HCT116 (cell line): Measurements from ENCODE around the gene CTRL. TPM values are rescaled to one million over a fixed set of nuclear protein-coding genes. Genes with fewer than 3 reads are reported as not detected.

Source experiments
- ATAC-seq: fragments of 200-7000 bp; cut with Tn5 transposase; 2 replicates; pipeline ENCODE4 v1.9.1; 2020; ENCODE audit warnings: mild to moderate bottlenecking, moderate library complexity
- BruUV-seq: library from RNA; stranded (reverse); fragments of 400-500 nt; replicated peaks from 2 replicates; lab custom pipeline; 2021; lab: Mats Ljungman, UMichigan
- CTCF ChIA-PET: fragments of 300-600 bp; sonication (Branson Sonifier 250); formaldehyde crosslinking; loops from one replicate; lab custom pipeline; 2021; ENCODE audit warnings: antibody characterized with exemption; lab: Charles Lee
- POLR2A ChIA-PET: fragments of 300-600, 350-600 bp; sonication (Branson Sonifier 250); formaldehyde crosslinking; loops from one replicate; lab custom pipeline; 2021; ENCODE audit warnings: antibody characterized with exemption; lab: Charles Lee
- RAD21 ChIA-PET, 2 experiments: fragments of 300-600 bp; sonication (Branson Sonifier 250); formaldehyde crosslinking; loops; one replicate each; lab custom pipeline; 2023; ENCODE audit warnings: low total read pairs in 2 of 2; ENCODE audit not compliant: uncharacterized antibody in 2 of 2, unreplicated experiment in 2 of 2, low non-redundant PET in 1 of 2; lab: Charles Lee
- DNase-seq: peaks from one replicate; pipeline ENCODE4 v3.0.0-alpha.2; 2010; ENCODE audit warnings: low read depth, low spot score
- H2AFZ ChIP-seq: fragments of 200-600 bp; shearing (Covaris generic), sonication (generic); 2 replicates; pipeline ENCODE4 v1.6.1; 2017; ENCODE audit warnings: low read depth, mixed run types, mixed read lengths, antibody characterized with exemption, low read length; ENCODE audit not compliant: poor library complexity, severe bottlenecking
- H3K27ac ChIP-seq: 2 replicates; pipeline ENCODE4 v1.5.1; 2012; ENCODE audit warnings: low read depth, low read length
- H3K27me3 ChIP-seq: fragments of 200-600 bp; sonication (generic); 2 replicates; pipeline ENCODE4 v1.6.1; 2016; ENCODE audit warnings: mixed run types, low read length, mixed read lengths; ENCODE audit not compliant: insufficient read depth
- H3K36me3 ChIP-seq, 2 experiments: fragments of 200-500 bp in 1 of 2; fragments of 200-600 bp in 1 of 2; sonication (Bioruptor generic) in 1 of 2; sonication (generic) in 1 of 2; 2 replicates each; pipeline versions ENCODE4 v1.5.1 to v1.6.1; 2014 to 2016; ENCODE audit warnings: low read length in 2 of 2, inconsistent platforms in 1 of 2, mixed read lengths in 1 of 2, mixed run types in 1 of 2; ENCODE audit not compliant: insufficient read depth in 2 of 2, control insufficient read depth in 1 of 2
- H3K4me1 ChIP-seq, 2 experiments: fragments of 200-600 bp in 1 of 2; sonication (generic) in 1 of 2; 2 replicates each; pipeline versions ENCODE4 v1.5.1 to v1.6.1; 2012 to 2017; ENCODE audit warnings: low read length in 2 of 2, inconsistent platforms in 1 of 2, mild to moderate bottlenecking in 1 of 2, mixed read lengths in 1 of 2, mixed run types in 1 of 2, moderate library complexity in 1 of 2; ENCODE audit not compliant: insufficient read depth in 2 of 2, control insufficient read depth in 1 of 2
- H3K4me2 ChIP-seq: fragments of 200-600 bp; sonication (generic); 2 replicates; pipeline ENCODE4 v1.6.1; 2017; ENCODE audit warnings: mixed run types, low read length, mixed read lengths
- H3K4me3 ChIP-seq, 2 experiments: fragments of 200-600 bp in 1 of 2; sonication (generic) in 1 of 2; replicated peaks in 1 of 2; 2 replicates each; pipeline ENCODE4 v1.5.1; 2011 to 2016; ENCODE audit warnings: low read length in 2 of 2, control low read depth in 1 of 2, low read depth in 1 of 2, mild to moderate bottlenecking in 1 of 2, mixed read lengths in 1 of 2, mixed run types in 1 of 2
- H3K79me2 ChIP-seq: fragments of 200-600 bp; sonication (generic); 2 replicates; pipeline ENCODE4 v1.6.1; 2017; ENCODE audit warnings: mild to moderate bottlenecking, mixed run types, low read length, moderate library complexity, mixed read lengths; ENCODE audit not compliant: insufficient read depth
- H3K9ac ChIP-seq: fragments of 200-600 bp; sonication (generic); 2 replicates; pipeline ENCODE4 v1.6.1; 2016; ENCODE audit warnings: low read length, mixed read lengths
- H3K9me2 ChIP-seq: fragments of 200-600 bp; sonication (generic), shearing (Covaris generic); 2 replicates; pipeline ENCODE4 v1.6.1; 2017; ENCODE audit warnings: mixed run types, mild to moderate bottlenecking, moderate library complexity; ENCODE audit not compliant: insufficient read depth
- H3K9me3 ChIP-seq, 2 experiments: fragments of 200-500 bp in 1 of 2; fragments of 200-600 bp in 1 of 2; sonication (Bioruptor generic) in 1 of 2; sonication (generic) in 1 of 2; 2 replicates each; pipeline ENCODE4 v1.6.1; 2014 to 2017; ENCODE audit warnings: low read length in 2 of 2, mixed read lengths in 2 of 2, inconsistent platforms in 1 of 2, low read depth in 1 of 2, mild to moderate bottlenecking in 1 of 2, mixed run types in 1 of 2, moderate library complexity in 1 of 2; ENCODE audit not compliant: control insufficient read depth in 1 of 2, insufficient read depth in 1 of 2
- H4K20me1 ChIP-seq: fragments of 200-600 bp; sonication (generic), shearing (Covaris generic); 2 replicates; pipeline ENCODE4 v1.6.1; 2017; ENCODE audit warnings: mixed run types, mild to moderate bottlenecking, moderate library complexity; ENCODE audit not compliant: insufficient read depth
- CBX3 ChIP-seq: IDR thresholded peaks from 2 replicates; pipeline ENCODE4 v1.6.1; 2012; ENCODE audit warnings: low read depth
- CEBPB ChIP-seq: IDR thresholded peaks from 2 replicates; pipeline ENCODE4 v1.6.1; 2012; ENCODE audit warnings: low read depth
- EGR1 ChIP-seq: IDR thresholded peaks from 2 replicates; pipeline ENCODE4 v1.6.1; 2012; ENCODE audit warnings: low read depth
- ELF1 ChIP-seq: IDR thresholded peaks from 2 replicates; pipeline ENCODE4 v1.6.1; 2012; ENCODE audit warnings: low read depth, borderline replicate concordance
- EZH2phosphoT487 ChIP-seq: fragments of 200-600 bp; IDR thresholded peaks from 2 replicates; pipeline ENCODE4 v1.6.1; 2018; ENCODE audit warnings: antibody characterized with exemption, borderline replicate concordance
- FOSL1 ChIP-seq: IDR thresholded peaks from 2 replicates; pipeline ENCODE4 v1.6.1; 2012; ENCODE audit warnings: low read depth
- JUND ChIP-seq: IDR thresholded peaks from 2 replicates; pipeline ENCODE4 v1.6.1; 2012
- POLR2A ChIP-seq: IDR thresholded peaks from 2 replicates; pipeline ENCODE4 v1.7.0; 2011; ENCODE audit warnings: borderline replicate concordance; ENCODE audit not compliant: insufficient read depth, insufficient read length; ENCODE audit errors: extremely low read depth
- POLR2AphosphoS5 ChIP-seq: IDR thresholded peaks from 2 replicates; pipeline ENCODE4 v1.6.1; 2011; ENCODE audit warnings: mild to moderate bottlenecking, low read depth, low read length, moderate library complexity
- RAD21 ChIP-seq: IDR thresholded peaks from 2 replicates; pipeline ENCODE4 v1.6.1; 2012; ENCODE audit warnings: low read depth, mild to moderate bottlenecking
- SIN3A ChIP-seq: IDR thresholded peaks from 2 replicates; pipeline ENCODE4 v1.6.1; 2012; ENCODE audit warnings: low read depth
- SP1 ChIP-seq: IDR thresholded peaks from 2 replicates; pipeline ENCODE4 v1.6.1; 2012; ENCODE audit warnings: low read depth
- SRF ChIP-seq: IDR thresholded peaks from 2 replicates; pipeline ENCODE4 v1.6.1; 2012; ENCODE audit warnings: low read depth
- YY1 ChIP-seq: IDR thresholded peaks from 2 replicates; pipeline ENCODE4 v1.6.1; 2011; ENCODE audit warnings: low read length, low read depth, moderate library complexity, mild to moderate bottlenecking; ENCODE audit not compliant: insufficient replicate concordance; ENCODE audit errors: extremely low read depth
- ZFX ChIP-seq: fragments of 450-650 bp; IDR thresholded peaks from 2 replicates; pipeline ENCODE4 v1.6.1; 2017
- ZNF274 ChIP-seq: fragments of 200-500 bp; sonication (Bioruptor generic); IDR thresholded peaks from 2 replicates; pipeline ENCODE4 v1.6.1; 2014; ENCODE audit warnings: mild to moderate bottlenecking, low read depth, low read length, inconsistent platforms
- intact Hi-C: fragments of 100-400 bp; cut with micrococcal nuclease; formaldehyde crosslinking; loops from 2 replicates; pipeline ENCODE4 v1.10.0; 2022
- total RNA-seq: library from RNA; stranded (reverse); gene quantifications from one replicate; pipeline ENCODE4 v1.2.1, GENCODE V29; 2021; ENCODE audit not compliant: unreplicated experiment
- TF ChIP-seq, protein P1 (sequence below): IDR thresholded peaks from 2 replicates; pipeline ENCODE4 v1.6.1; 2011; ENCODE audit warnings: mild to moderate bottlenecking, low read length, moderate library complexity; ENCODE audit not compliant: insufficient replicate concordance; ENCODE audit errors: extremely low read depth
- TF ChIP-seq, protein P2 (sequence below), 3 experiments: fragments of 200-600 bp in 1 of 3; sonication (generic) in 1 of 3; IDR thresholded peaks in 2 of 3; conservative IDR thresholded peaks in 1 of 3; 2 replicates each; pipeline ENCODE4 v1.5.1; 2012 to 2017; ENCODE audit warnings: low read depth in 2 of 3, low read length in 2 of 3, antibody characterized with exemption in 1 of 3, borderline replicate concordance in 1 of 3, control low read depth in 1 of 3, mild to moderate bottlenecking in 1 of 3, mixed read lengths in 1 of 3, mixed run types in 1 of 3, moderate library complexity in 1 of 3; ENCODE audit not compliant: insufficient read depth in 1 of 3
- TF ChIP-seq, protein P3 (sequence below): IDR thresholded peaks from 2 replicates; pipeline ENCODE4 v1.6.1; 2012
- TF ChIP-seq, protein P4 (sequence below): IDR thresholded peaks from 2 replicates; pipeline ENCODE4 v1.6.1; 2012; ENCODE audit warnings: low read depth

The CTRL gene
- total RNA-seq, 1 experiment from 2014 or later: 3.4 TPM

DNA sequence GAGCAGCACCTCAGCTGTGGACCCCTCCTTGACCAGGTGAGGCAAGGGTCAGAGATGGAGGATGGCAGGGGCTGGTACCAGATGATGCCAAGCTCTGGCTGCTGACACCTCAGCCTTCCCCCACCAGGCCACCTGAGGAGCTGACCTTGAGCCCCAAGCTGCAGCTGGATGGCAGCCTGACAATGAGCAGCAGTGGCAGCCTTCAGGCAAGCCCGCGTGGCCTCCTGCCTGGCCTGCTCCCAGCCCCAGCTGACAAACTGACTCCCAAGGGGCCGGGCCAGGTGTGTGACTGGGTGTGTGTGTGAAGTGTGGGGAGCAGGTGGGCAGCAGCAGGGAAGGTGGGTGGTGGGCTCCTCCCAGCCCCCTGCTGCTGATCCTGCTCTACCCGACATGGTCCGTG is 51.7 kb downstream of the CTRL start:
- CTCF ChIA-PET: no interaction called here
- Histone ChIP-seq H4K20me1 (peaks cover 3% of the 10 kb centered on the region; the same call in 1 of the 2 replicates), H3K9me2 (no peaks in the 10 kb centered on the region), H3K4me1 (no peaks in the 10 kb centered on the region), H3K79me2 (peaks cover 18% of the 10 kb centered on the region), H3K36me3 (peaks cover 46 to 71% of the 10 kb centered on the region in 2 experiments; a peak in 3 of 4 replicates), H3K27me3 (no peaks in the 10 kb centered on the region), H2AFZ (no peak overlapping the region), H3K27ac (no peak overlapping the region), H3K9ac (no peak overlapping the region), H3K9me3 (no peaks in the 10 kb centered on the region), H3K4me3 (no peak overlapping the region), H3K4me2 (no peak overlapping the region)
- TF ChIP-seq CBX3 (no peak), ZNF274 (no peak), YY1 (no peak), CEBPB (no peak), FOSL1 (no peak), POLR2A (no peak), EZH2phosphoT487 (no peak), ZFX (no peak), RAD21 (no peak), POLR2AphosphoS5 (no peak), ELF1 (no peak), JUND (no peak), SIN3A (no peak), SRF (no peak), SP1 (no peak), EGR1 (no peak)
- TF ChIP-seq, protein P1, sequence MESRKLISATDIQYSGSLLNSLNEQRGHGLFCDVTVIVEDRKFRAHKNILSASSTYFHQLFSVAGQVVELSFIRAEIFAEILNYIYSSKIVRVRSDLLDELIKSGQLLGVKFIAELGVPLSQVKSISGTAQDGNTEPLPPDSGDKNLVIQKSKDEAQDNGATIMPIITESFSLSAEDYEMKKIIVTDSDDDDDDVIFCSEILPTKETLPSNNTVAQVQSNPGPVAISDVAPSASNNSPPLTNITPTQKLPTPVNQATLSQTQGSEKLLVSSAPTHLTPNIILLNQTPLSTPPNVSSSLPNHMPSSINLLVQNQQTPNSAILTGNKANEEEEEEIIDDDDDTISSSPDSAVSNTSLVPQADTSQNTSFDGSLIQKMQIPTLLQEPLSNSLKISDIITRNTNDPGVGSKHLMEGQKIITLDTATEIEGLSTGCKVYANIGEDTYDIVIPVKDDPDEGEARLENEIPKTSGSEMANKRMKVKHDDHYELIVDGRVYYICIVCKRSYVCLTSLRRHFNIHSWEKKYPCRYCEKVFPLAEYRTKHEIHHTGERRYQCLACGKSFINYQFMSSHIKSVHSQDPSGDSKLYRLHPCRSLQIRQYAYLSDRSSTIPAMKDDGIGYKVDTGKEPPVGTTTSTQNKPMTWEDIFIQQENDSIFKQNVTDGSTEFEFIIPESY: no peak
- TF ChIP-seq, protein P2, sequence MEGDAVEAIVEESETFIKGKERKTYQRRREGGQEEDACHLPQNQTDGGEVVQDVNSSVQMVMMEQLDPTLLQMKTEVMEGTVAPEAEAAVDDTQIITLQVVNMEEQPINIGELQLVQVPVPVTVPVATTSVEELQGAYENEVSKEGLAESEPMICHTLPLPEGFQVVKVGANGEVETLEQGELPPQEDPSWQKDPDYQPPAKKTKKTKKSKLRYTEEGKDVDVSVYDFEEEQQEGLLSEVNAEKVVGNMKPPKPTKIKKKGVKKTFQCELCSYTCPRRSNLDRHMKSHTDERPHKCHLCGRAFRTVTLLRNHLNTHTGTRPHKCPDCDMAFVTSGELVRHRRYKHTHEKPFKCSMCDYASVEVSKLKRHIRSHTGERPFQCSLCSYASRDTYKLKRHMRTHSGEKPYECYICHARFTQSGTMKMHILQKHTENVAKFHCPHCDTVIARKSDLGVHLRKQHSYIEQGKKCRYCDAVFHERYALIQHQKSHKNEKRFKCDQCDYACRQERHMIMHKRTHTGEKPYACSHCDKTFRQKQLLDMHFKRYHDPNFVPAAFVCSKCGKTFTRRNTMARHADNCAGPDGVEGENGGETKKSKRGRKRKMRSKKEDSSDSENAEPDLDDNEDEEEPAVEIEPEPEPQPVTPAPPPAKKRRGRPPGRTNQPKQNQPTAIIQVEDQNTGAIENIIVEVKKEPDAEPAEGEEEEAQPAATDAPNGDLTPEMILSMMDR (IDR thresholded peaks at IDR 0.05 in 2 of 3, conservative IDR thresholded peaks at IDR 0.05 in 1 of 3; ENCODE audit: borderline replicate concordance in 1 of 3, insufficient read depth in 1 of 3, low read depth in 2 of 3, low read length in 2 of 3): no peak
- TF ChIP-seq, protein P3, sequence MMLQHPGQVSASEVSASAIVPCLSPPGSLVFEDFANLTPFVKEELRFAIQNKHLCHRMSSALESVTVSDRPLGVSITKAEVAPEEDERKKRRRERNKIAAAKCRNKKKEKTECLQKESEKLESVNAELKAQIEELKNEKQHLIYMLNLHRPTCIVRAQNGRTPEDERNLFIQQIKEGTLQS: no peak
- TF ChIP-seq, protein P4, sequence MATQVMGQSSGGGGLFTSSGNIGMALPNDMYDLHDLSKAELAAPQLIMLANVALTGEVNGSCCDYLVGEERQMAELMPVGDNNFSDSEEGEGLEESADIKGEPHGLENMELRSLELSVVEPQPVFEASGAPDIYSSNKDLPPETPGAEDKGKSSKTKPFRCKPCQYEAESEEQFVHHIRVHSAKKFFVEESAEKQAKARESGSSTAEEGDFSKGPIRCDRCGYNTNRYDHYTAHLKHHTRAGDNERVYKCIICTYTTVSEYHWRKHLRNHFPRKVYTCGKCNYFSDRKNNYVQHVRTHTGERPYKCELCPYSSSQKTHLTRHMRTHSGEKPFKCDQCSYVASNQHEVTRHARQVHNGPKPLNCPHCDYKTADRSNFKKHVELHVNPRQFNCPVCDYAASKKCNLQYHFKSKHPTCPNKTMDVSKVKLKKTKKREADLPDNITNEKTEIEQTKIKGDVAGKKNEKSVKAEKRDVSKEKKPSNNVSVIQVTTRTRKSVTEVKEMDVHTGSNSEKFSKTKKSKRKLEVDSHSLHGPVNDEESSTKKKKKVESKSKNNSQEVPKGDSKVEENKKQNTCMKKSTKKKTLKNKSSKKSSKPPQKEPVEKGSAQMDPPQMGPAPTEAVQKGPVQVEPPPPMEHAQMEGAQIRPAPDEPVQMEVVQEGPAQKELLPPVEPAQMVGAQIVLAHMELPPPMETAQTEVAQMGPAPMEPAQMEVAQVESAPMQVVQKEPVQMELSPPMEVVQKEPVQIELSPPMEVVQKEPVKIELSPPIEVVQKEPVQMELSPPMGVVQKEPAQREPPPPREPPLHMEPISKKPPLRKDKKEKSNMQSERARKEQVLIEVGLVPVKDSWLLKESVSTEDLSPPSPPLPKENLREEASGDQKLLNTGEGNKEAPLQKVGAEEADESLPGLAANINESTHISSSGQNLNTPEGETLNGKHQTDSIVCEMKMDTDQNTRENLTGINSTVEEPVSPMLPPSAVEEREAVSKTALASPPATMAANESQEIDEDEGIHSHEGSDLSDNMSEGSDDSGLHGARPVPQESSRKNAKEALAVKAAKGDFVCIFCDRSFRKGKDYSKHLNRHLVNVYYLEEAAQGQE: no peak
- POLR2A ChIA-PET: no interaction called here
- RAD21 ChIA-PET: interaction anchor here in 1 of 2 experiments (0.6 kb wide), 1 partner anchor 58 kb away, joined by 4 read pairs; no protein-coding TSS in a partner anchor
- no TSS peak for BruUV-seq
- DNase-seq (no peak), ATAC-seq (no peak)
- intact Hi-C loops: loop anchor here (10.0 kb wide), 1 partner anchor 345 kb away; no protein-coding TSS in a partner anchor
